Panc1 (cell line): ENCODE results near the gene ALG6. TPM values are rescaled to one million over a fixed set of nuclear protein-coding genes. Genes with fewer than 3 reads are reported as not detected.

Experiments
- ATAC-seq: fragments of 200-7000 bp; cut with Tn5 transposase; 2 replicates; pipeline ENCODE4 v1.9.1; 2020; ENCODE audit warnings: mild to moderate bottlenecking, moderate library complexity
- BruUV-seq: library from RNA; stranded (reverse); fragments of 400-500 nt; replicated peaks from 2 replicates; lab custom pipeline; 2021; lab: Mats Ljungman, UMichigan
- CTCF ChIA-PET: fragments of 300-600 bp; sonication (Branson Sonifier 250); formaldehyde crosslinking; loops from one replicate; lab custom pipeline; 2022; ENCODE audit warnings: antibody characterized with exemption; lab: Charles Lee
- POLR2A ChIA-PET: fragments of 300-600 bp; sonication (Branson Sonifier 250); formaldehyde crosslinking; loops from one replicate; lab custom pipeline; 2022; ENCODE audit warnings: antibody characterized with exemption; lab: Charles Lee
- DNase-seq: peaks from one replicate; pipeline ENCODE4 v3.0.0-alpha.2; 2010; ENCODE audit warnings: low read depth, low spot score
- H3K27ac ChIP-seq: 2 replicates; pipeline ENCODE4 v1.5.1; 2011; ENCODE audit warnings: mild to moderate bottlenecking, low read length, inconsistent platforms
- H3K27me3 ChIP-seq: fragments of 200-500 bp; sonication (Bioruptor generic); 2 replicates; pipeline ENCODE4 v1.6.0; 2014; ENCODE audit warnings: low read length, inconsistent platforms; ENCODE audit not compliant: control insufficient read depth, insufficient read depth
- H3K36me3 ChIP-seq: fragments of 200-500 bp; sonication (Bioruptor generic); 2 replicates; pipeline ENCODE4 v1.5.1; 2014; ENCODE audit warnings: inconsistent platforms, mild to moderate bottlenecking, low read length, moderate library complexity; ENCODE audit not compliant: control insufficient read depth, insufficient read depth
- H3K4me1 ChIP-seq: 2 replicates; pipeline ENCODE4 v1.5.1; 2011; ENCODE audit warnings: inconsistent platforms, mild to moderate bottlenecking, low read length, moderate library complexity; ENCODE audit not compliant: control insufficient read depth, insufficient read depth
- H3K4me3 ChIP-seq, 2 experiments: 2 replicates each; pipeline ENCODE4 v1.5.1; 2011 to 2012; ENCODE audit warnings: low read depth in 2 of 2, low read length in 2 of 2, mild to moderate bottlenecking in 2 of 2, inconsistent platforms in 1 of 2, moderate library complexity in 1 of 2
- H3K9me3 ChIP-seq: fragments of 200-500 bp; sonication (Bioruptor generic); 2 replicates; pipeline ENCODE4 v1.5.1; 2014; ENCODE audit warnings: low read depth, mild to moderate bottlenecking, inconsistent platforms, low read length, moderate library complexity; ENCODE audit not compliant: control insufficient read depth, insufficient read depth
- CTCF ChIP-seq: fragments of 450-650 bp; IDR thresholded peaks from 2 replicates; pipeline ENCODE4 v1.5.1; 2017; ENCODE audit warnings: mild to moderate bottlenecking
- POLR2AphosphoS5 ChIP-seq: IDR thresholded peaks from 2 replicates; pipeline ENCODE4 v1.6.1; 2012; ENCODE audit warnings: mild to moderate bottlenecking, low read depth, low read length, moderate library complexity
- REST ChIP-seq, 2 experiments: IDR thresholded peaks; 2 replicates each; pipeline ENCODE4 v1.6.1; 2011 to 2012; ENCODE audit warnings: low read depth in 2 of 2, control low read depth in 1 of 2, low read length in 1 of 2, mild to moderate bottlenecking in 1 of 2, moderate library complexity in 1 of 2; ENCODE audit not compliant: insufficient read depth in 1 of 2
- SIN3A ChIP-seq: IDR thresholded peaks from 2 replicates; pipeline ENCODE4 v1.6.1; 2012; ENCODE audit warnings: low read depth, mild to moderate bottlenecking, low read length, moderate library complexity, borderline replicate concordance; ENCODE audit not compliant: insufficient read depth
- TCF7L2 ChIP-seq: IDR thresholded peaks from 2 replicates; pipeline ENCODE4 v1.6.1; 2011; ENCODE audit warnings: mild to moderate bottlenecking, low read depth, low read length, inconsistent platforms
- in situ Hi-C: cut with HindIII; loops from 2 replicates; pipeline ENCODE4 v1.10.0; 2016; ENCODE audit warnings: low sequenced_read_pairs, low pct_unique_long_range_greater_than_20kb
- intact Hi-C: fragments of 100-400 bp; cut with micrococcal nuclease; formaldehyde crosslinking; loops from one replicate; pipeline ENCODE4 v1.10.0; 2022; ENCODE audit not compliant: unreplicated experiment
- total RNA-seq: library from RNA; stranded (reverse); gene quantifications from one replicate; pipeline ENCODE4 v1.2.1, GENCODE V29; 2021; ENCODE audit not compliant: unreplicated experiment

ALG6 gene
- total RNA-seq, 1 experiment from 2014 or later, result 22.6 TPM

GRCh38 chr1:63475761-63476160 is 108.3 kb downstream of the ALG6 start:
- ChIA-PET CTCF (no interaction called here), POLR2A (interaction anchor here (0.7 kb wide), 1 partner anchor 18 kb away, joined by 12 read pairs; no protein-coding TSS in a partner anchor)
- intact Hi-C loops, result no loop called here
- TF ChIP-seq REST (IDR thresholded peaks at IDR 0.05; ENCODE audit: insufficient read depth in 1 of 2, low read depth in 2 of 2, low read length in 1 of 2), result no peak
- TF ChIP-seq POLR2AphosphoS5, result no peak
- TF ChIP-seq TCF7L2, result no peak
- TF ChIP-seq SIN3A, result no peak
- no peak for TF ChIP-seq CTCF
- BruUV-seq, result no TSS peak
- Histone ChIP-seq H3K9me3 (peaks cover under 1% of the 10 kb centered on the region; the same call in 1 of the 2 replicates), H3K27ac (no peak overlapping the region), H3K36me3 (no peaks in the 10 kb centered on the region), H3K4me3 (no peak overlapping the region), H3K4me1 (no peaks in the 10 kb centered on the region), H3K27me3 (no peaks in the 10 kb centered on the region)
- ATAC-seq (no peak), DNase-seq (no peak)
- in situ Hi-C loops, result no loop called here

- Histone ChIP-seq H3K4me1 (no peaks in the 10 kb centered on the region), H3K36me3 (no peaks in the 10 kb centered on the region), H3K9me3 (no peaks in the 10 kb centered on the region), H3K4me3 (no peak overlapping the region), H3K27ac (no peak overlapping the region), H3K27me3 (no peaks in the 10 kb centered on the region)
- no peak for TF ChIP-seq POLR2AphosphoS5
- ChIA-PET POLR2A (interaction anchor here (1.2 kb wide), 1 partner anchor 1234 kb away, joined by 5 read pairs; no protein-coding TSS in a partner anchor), CTCF (no interaction called here)
- in situ Hi-C loops, result no loop called here
- intact Hi-C loops, result no loop called here
- DNase-seq, result no peak
- no peak for ATAC-seq
- no TSS peak for BruUV-seq
Measured at GRCh38 chr1:63480057-63480456, 112.6 kb downstream of the ALG6 start.

- POLR2A ChIA-PET, result no interaction called here
- no TSS peak for BruUV-seq
- in situ Hi-C loops, result no loop called here
- Histone ChIP-seq H3K27ac (no peak overlapping the region), H3K4me1 (no peaks in the 10 kb centered on the region), H3K36me3 (no peaks in the 10 kb centered on the region), H3K4me3 (no peak overlapping the region), H3K9me3 (no peaks in the 10 kb centered on the region), H3K27me3 (no peaks in the 10 kb centered on the region)
- ATAC-seq, result no peak
- CTCF ChIA-PET, result no interaction called here
- intact Hi-C loops, result no loop called here
- no peak for DNase-seq
- TF ChIP-seq POLR2AphosphoS5, result no peak
- no peak for TF ChIP-seq REST (IDR thresholded peaks at IDR 0.05; ENCODE audit: insufficient read depth in 1 of 2, low read depth in 2 of 2, low read length in 1 of 2)
- TF ChIP-seq SIN3A, result no peak
- no peak for TF ChIP-seq TCF7L2
- TF ChIP-seq CTCF, result no peak
Measured at GRCh38 chr1:63486629-63487028, 119.2 kb downstream of the ALG6 start.
